Kidney (tissue), 14 donors: Measurements from ENCODE around the gene FBLN7. TPM values are rescaled to one million over a fixed set of nuclear protein-coding genes. Genes with fewer than 3 reads are reported as not detected.

Source experiments
- DNase-seq, 5 donors: peaks; one replicate each; pipeline ENCODE4 v3.0.0-alpha.2; 2013 to 2020
- FAIRE-seq: peaks from 2 replicates; lab custom pipeline; 2012; peaks lifted over from hg19 to GRCh38; lab: Jason Lieb, UNC
- H3K27ac ChIP-seq, 2 donors: one replicate each; pipeline ENCODE4 v1.7.0; 2013; ENCODE audit warnings: low read depth in 2 of 2, low read length in 2 of 2, inconsistent platforms in 1 of 2
- H3K27me3 ChIP-seq: one replicate; pipeline ENCODE4 v1.7.1; 2013; ENCODE audit warnings: low read length, inconsistent platforms; ENCODE audit not compliant: control insufficient read depth, insufficient read depth
- H3K36me3 ChIP-seq, 3 donors: one replicate each; pipeline versions ENCODE4 v1.7.0 to v1.7.1; 2013; ENCODE audit warnings: low read length in 3 of 3, control low read depth in 1 of 3, inconsistent platforms in 1 of 3; ENCODE audit not compliant: insufficient read depth in 3 of 3, control insufficient read depth in 2 of 3
- H3K4me1 ChIP-seq, 3 donors: one replicate each; pipeline versions ENCODE4 v1.7.0 to v1.7.1; 2013; ENCODE audit warnings: low read length in 3 of 3, inconsistent platforms in 1 of 3, low read depth in 1 of 3; ENCODE audit not compliant: control insufficient read depth in 2 of 3, insufficient read depth in 2 of 3
- H3K4me3 ChIP-seq, 3 donors: one replicate each; pipeline versions ENCODE4 v1.7.0 to v1.8.1; 2013; ENCODE audit warnings: low read length in 3 of 3, control low read depth in 1 of 3, inconsistent platforms in 1 of 3
- H3K9ac ChIP-seq, 3 donors: one replicate each; pipeline versions ENCODE4 v1.7.0 to v1.7.1; 2013; ENCODE audit warnings: low read length in 3 of 3, control low read depth in 1 of 3, inconsistent platforms in 1 of 3
- H3K9me3 ChIP-seq, 3 donors: one replicate each; pipeline versions ENCODE4 v1.7.0 to v1.7.1; 2013; ENCODE audit warnings: low read length in 3 of 3, control low read depth in 1 of 3, inconsistent platforms in 1 of 3; ENCODE audit not compliant: control insufficient read depth in 2 of 3, insufficient read depth in 1 of 3
- CTCF ChIP-seq: IDR thresholded peaks from 3 replicates; pipeline ENCODE4 v1.5.1; 2012; ENCODE audit warnings: mild to moderate bottlenecking, moderate library complexity, borderline replicate concordance; ENCODE audit not compliant: insufficient read depth; ENCODE audit errors: extremely low read depth
- intact Hi-C: fragments of 100-400 bp; cut with DNase I; formaldehyde crosslinking; loops from one replicate; pipeline ENCODE4 v1.11.1; 2022
- polyA plus RNA-seq: library from polyadenylated mRNA; stranded (reverse); fragments of 350-450 nt; fragmentation: Illumina TruSeq; extraction: RNeasy Lipid Tissue Mini Kit (QIAGEN cat#74804); gene quantifications from one replicate; pipeline ENCODE4 v1.2.3, GENCODE V29; 2014; ENCODE audit warnings: low read depth, low replicate concordance; ENCODE audit not compliant: insufficient read depth
- total RNA-seq: library from RNA; stranded (reverse); fragmentation: NEBNext Ultra II Directional; extraction: Animal tissue kit (Norgen Biotek cat#: 25700); gene quantifications from one replicate; pipeline ENCODE4 v1.2.1, GENCODE V29; 2021
- donor health status: control.
- donor health status: control.
- donor health status: control.
- donor health status: control.
- donor health status: control.
- donor health status: DM: yes; HTN: yes; CAD: no.
- donor health status: Normal renal cell carcinoma (clear cell type).

FBLN7 gene
- total and polyA plus RNA-seq, 2 donors from 2014 or later = 0.71 to 4.6 TPM

DNA sequence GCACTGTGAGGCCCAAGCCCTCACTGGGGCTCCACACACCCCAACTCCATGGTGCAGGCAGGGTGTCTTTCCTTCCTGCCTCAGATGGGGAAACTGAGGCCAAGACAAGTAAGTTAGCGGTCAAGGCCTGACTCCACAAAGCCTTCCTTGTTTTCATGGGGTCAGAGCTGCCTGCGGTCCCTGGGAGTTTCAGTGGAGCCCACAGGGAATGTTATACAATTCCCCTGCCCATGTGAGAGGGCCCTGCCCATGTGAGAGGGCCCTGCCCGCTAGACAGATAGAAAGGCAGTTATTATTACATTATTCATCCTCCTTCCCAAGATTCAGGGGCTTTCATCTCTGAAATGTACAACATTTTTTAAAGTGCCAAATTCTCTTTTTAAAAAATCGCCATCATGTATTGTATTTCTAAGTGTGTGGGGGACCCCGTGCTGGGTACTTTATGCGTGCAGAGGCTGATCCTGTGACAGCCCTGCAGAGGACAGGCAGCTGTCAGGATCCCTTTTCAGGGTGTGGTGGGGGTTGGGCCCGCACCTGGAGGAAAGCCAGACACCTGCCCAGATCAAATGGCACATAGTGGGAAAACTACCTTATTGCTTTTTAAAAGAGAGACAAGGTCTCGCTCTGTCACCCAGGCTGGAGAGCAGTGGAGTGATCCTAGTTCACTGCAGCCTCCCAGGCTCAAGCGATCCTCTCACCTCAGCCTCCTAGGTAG, 23.4 kb downstream of the FBLN7 start:
- FAIRE-seq = no peak
- peak in 2 of 5 donors; percentile 12 to 24 for DNase-seq

DNA sequence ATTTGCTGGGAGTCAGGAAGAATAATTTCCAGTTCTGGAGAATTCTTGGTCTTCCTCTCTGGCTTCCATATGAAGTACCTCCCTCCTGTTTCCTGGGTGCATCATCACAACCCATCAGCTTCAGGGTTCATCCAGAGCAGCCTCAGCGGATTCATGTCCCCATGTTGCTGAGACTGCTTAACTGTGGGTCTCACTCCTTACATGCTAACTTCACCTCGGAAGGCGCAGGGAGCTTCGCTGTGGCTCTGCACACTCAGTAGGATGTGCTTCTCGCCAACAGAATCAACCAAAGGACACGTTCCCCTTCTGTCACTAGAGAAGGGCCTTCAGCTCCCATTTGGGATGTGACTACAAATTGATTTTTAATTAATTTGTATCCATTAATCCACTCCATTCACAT, 24.2 kb downstream of the FBLN7 start:
- DNase-seq = peak in 1 of 5 donors; percentile 22
- no peak overlapping the region for H3K4me3 ChIP-seq
- H3K4me1 ChIP-seq = no peaks in the 10 kb centered on the region
- H3K9me3 ChIP-seq = no peaks in the 10 kb centered on the region
- H3K9ac ChIP-seq = no peak overlapping the region
- H3K27me3 ChIP-seq = no peaks in the 10 kb centered on the region
- no peak for FAIRE-seq
- no peaks in the 10 kb centered on the region for H3K36me3 ChIP-seq
- intact Hi-C loops = no loop called here
- TF ChIP-seq CTCF = no peak
- no peak overlapping the region for H3K27ac ChIP-seq

More for the DNA sequence above, 23.4 kb downstream of the FBLN7 start:
- no peak for TF ChIP-seq CTCF
- Histone ChIP-seq H3K36me3 (no peaks in the 10 kb centered on the region), H3K27ac (no peak overlapping the region), H3K4me1 (no peaks in the 10 kb centered on the region), H3K27me3 (no peaks in the 10 kb centered on the region), H3K4me3 (no peak overlapping the region), H3K9me3 (no peaks in the 10 kb centered on the region), H3K9ac (no peak overlapping the region)
- intact Hi-C loops = no loop called here

DNA sequence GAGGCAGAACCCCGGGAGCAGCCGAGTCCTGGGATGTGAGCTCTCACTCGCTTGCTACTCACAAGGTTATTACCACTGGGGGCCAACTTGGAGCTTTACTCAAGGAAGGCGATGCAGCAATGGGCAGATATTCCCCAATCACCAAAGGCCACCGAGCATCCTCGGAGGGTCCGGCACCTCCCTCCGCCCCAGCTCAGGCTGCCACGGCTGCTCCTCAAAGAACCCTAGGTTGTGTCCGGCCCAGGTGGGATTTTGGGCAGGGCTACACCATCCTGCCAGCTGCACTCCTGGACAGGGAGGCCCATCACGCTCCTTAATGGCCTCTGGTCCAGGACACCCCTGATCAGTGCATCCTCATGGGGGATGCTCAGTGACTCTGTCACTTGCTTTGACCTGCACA, 24.8 kb downstream of the FBLN7 start:
- Histone ChIP-seq H3K36me3 (no peaks in the 10 kb centered on the region), H3K9me3 (no peaks in the 10 kb centered on the region), H3K9ac (no peak overlapping the region), H3K27ac (no peak overlapping the region), H3K4me3 (no peak overlapping the region), H3K4me1 (no peaks in the 10 kb centered on the region), H3K27me3 (no peaks in the 10 kb centered on the region)
- TF ChIP-seq CTCF = no peak
- intact Hi-C loops = no loop called here
- FAIRE-seq (no peak), DNase-seq (peak in 2 of 5 donors; percentile 16 to 40)
